Ishikawa (cell line): ENCODE data around the gene ZEB2.

Experiments used
- CEBPB ChIP-seq: IDR thresholded peaks from 2 replicates; pipeline ENCODE4 v1.6.1; 2012
- CREB1 ChIP-seq: IDR thresholded peaks from 2 replicates; pipeline ENCODE4 v1.6.1; 2012; ENCODE audit warnings: low read depth
- EGR1 ChIP-seq: IDR thresholded peaks from 2 replicates; pipeline ENCODE4 v1.6.1; 2012
- EP300 ChIP-seq: IDR thresholded peaks from 2 replicates; pipeline ENCODE4 v1.6.1; 2012; ENCODE audit warnings: borderline replicate concordance
- FOXM1 ChIP-seq: IDR thresholded peaks from 2 replicates; pipeline ENCODE4 v1.6.1; 2012; ENCODE audit warnings: low read depth, borderline replicate concordance
- MAX ChIP-seq: IDR thresholded peaks from 2 replicates; pipeline ENCODE4 v1.6.1; 2012
- NFIC ChIP-seq: IDR thresholded peaks from 2 replicates; pipeline ENCODE4 v1.6.1; 2012
- RAD21 ChIP-seq: IDR thresholded peaks from 2 replicates; pipeline ENCODE4 v1.6.1; 2012; ENCODE audit warnings: low read depth
- REST ChIP-seq: IDR thresholded peaks from 2 replicates; pipeline ENCODE4 v1.6.1; 2012; ENCODE audit warnings: low read depth, mild to moderate bottlenecking
- TAF1 ChIP-seq: IDR thresholded peaks from 2 replicates; pipeline ENCODE4 v1.6.1; 2012; ENCODE audit warnings: low read depth, mild to moderate bottlenecking
- TCF12 ChIP-seq: IDR thresholded peaks from 2 replicates; pipeline ENCODE4 v1.6.1; 2012; ENCODE audit warnings: low read depth
- TEAD4 ChIP-seq: IDR thresholded peaks from 2 replicates; pipeline ENCODE4 v1.6.1; 2012
- USF1 ChIP-seq: IDR thresholded peaks from 2 replicates; pipeline ENCODE4 v1.6.1; 2012
- YY1 ChIP-seq: IDR thresholded peaks from 2 replicates; pipeline ENCODE4 v1.6.1; 2012; ENCODE audit warnings: low read depth
- ZBTB7A ChIP-seq: IDR thresholded peaks from 2 replicates; pipeline ENCODE4 v1.6.1; 2012; ENCODE audit warnings: low read depth

Gene ZEB2

GRCh38 chr2:144343145-144343544, 176.8 kb downstream of the ZEB2 start:
- TF ChIP-seq TEAD4 (no peak), TCF12 (no peak), CREB1 (no peak), ZBTB7A (no peak), YY1 (no peak), EP300 (no peak), RAD21 (no peak), FOXM1 (no peak), MAX (no peak), EGR1 (no peak), NFIC (no peak), USF1 (no peak), CEBPB (no peak), TAF1 (no peak), REST (no peak)

- TF ChIP-seq NFIC, result no peak
- no peak for TF ChIP-seq TAF1
- TF ChIP-seq CREB1, result no peak
- no peak for TF ChIP-seq CEBPB
Observed at GRCh38 chr2:144341538-144341937, 178.4 kb downstream of the ZEB2 start.

- TF ChIP-seq EP300 (no peak), REST (no peak), MAX (no peak), TAF1 (no peak), CREB1 (no peak), YY1 (no peak), USF1 (no peak), RAD21 (no peak), ZBTB7A (no peak), FOXM1 (no peak), TCF12 (no peak), EGR1 (no peak), CEBPB (no peak), TEAD4 (no peak), NFIC (no peak)
Observed at GRCh38 chr2:144339048-144339447, 180.9 kb downstream of the ZEB2 start.

- peak; percentile 45; the same call in 1 of the 2 replicates for TF ChIP-seq CEBPB
- TF ChIP-seq USF1, result no peak
Observed at GRCh38 chr2:144334551-144334950, 185.4 kb downstream of the ZEB2 start.
